Measurements from ENCODE around the gene CLPTM1L.

DNA sequence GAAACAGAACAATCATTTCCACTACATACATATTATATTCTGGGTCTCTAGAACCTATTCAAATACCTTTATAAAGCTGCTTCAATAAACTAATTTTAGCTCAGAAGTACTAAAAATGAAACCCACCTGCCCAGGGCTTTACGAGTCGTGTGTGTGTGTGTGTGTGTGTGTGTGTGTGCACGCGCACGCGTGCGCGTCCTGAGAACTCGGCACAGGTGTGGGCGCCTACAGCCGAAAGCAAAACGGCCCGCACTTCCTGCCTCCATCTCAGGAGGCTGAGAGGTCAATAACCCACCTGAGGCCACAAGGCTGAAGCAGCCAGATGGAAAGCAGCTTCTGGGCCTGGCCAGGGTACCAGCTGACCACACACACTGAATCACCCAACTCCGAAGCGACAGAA is 3.0 kb downstream of the CLPTM1L start:
- no peak for TF ChIP-seq POLR2A (IDR thresholded peaks at IDR 0.05; ENCODE audit: low read length)
- no peak for TF ChIP-seq GATA1 (IDR thresholded peaks at IDR 0.05; ENCODE audit: low read depth, low read length)
